Muscle of arm (tissue), 12 donors: ENCODE data around the gene DOCK9. TPM values are rescaled to one million over a fixed set of nuclear protein-coding genes. Genes with fewer than 3 reads are reported as not detected.
A peak's percentile ranks its signal among the peaks of the same experiment; 100 is the strongest.

Experiments used
- DNase-seq: peaks from one replicate; pipeline ENCODE4 v3.0.0-alpha.2; 2013
- polyA plus RNA-seq, 12 donors: library from polyadenylated mRNA; unstranded; fragments of 120-200 nt; gene quantifications; one replicate each; pipeline ENCODE4 v1.2.1, GENCODE V29; 2013; ENCODE audit not compliant: insufficient read length in 12 of 12

The DOCK9 gene
- polyA plus RNA-seq, 12 donors = 82.7 to 152 (median 108) TPM; not detected in 1

GRCh38 chr13:98978280-98978679 lies 416 bp upstream of the DOCK9 start:
- no peak for DNase-seq

- DNase-seq = peak; percentile 33
Measured at GRCh38 chr13:98976941-98977340, 923 bp downstream of the DOCK9 start.

GRCh38 chr13:98976338-98976737 lies 1.5 kb downstream of the DOCK9 start:
- peak; percentile 49 for DNase-seq

DNA sequence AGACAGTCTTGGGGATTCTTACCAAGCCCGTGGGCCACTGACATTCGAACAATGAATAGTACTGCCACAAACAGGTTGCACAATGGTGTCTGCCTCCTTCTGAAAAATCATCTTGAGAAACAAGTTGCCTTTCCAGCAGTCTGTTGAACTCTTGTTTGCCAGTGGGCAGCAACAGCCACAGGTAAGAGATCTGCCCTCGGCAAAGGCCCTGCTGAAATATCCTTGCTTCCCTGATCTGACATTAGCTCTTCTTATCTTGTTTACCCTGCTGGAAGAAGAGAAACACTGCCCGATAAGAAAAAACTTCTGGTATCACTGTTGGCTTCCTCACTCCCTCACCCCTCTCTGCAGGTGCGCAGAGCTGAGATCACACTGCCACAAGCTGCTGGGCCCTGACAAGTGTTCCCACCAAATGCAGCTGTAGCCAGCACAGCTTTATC lies 2.0 kb downstream of the DOCK9 start:
- no peak for DNase-seq

- DNase-seq = no peak
Measured at GRCh38 chr13:98974053-98974452, 3.8 kb downstream of the DOCK9 start.

DNA sequence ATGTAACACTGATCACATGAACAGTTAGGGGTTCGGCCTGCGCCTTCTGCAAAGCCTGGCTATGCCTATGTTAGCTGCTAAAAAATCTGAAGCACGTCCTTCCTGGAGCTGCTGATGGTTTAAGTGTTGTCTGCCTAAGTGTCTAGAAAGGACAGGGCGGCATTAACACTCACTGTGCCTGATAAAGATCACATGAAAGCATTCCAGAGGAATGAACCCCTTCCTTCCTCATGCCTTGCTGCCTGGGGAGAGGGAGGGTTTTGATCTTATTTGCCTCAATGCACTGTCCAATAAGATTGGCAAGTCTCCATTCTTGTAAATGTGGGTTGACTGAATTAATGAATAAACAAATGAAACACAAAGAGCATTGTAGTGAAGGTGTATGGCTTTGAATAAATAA lies 5.2 kb downstream of the DOCK9 start:
- DNase-seq = no peak

DNA sequence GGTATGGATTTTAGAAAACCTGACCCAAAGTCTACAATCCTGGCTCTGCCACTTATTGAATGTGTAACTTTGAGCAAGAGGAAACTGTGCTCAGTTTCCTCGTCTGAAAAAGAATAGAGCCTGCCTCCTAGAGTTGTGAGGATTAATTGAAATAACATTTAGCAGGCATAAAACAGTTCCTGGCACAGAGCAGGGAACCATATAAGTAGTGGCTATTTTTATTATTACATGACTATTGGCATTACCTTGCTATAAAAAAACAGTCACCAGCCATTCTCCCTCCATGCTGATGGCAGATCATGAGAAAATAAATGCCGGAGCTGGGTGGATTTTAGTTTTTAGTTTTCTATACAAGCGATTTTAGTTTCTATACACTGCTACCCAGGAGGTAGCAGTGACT lies 5.8 kb downstream of the DOCK9 start:
- DNase-seq = no peak

DNA sequence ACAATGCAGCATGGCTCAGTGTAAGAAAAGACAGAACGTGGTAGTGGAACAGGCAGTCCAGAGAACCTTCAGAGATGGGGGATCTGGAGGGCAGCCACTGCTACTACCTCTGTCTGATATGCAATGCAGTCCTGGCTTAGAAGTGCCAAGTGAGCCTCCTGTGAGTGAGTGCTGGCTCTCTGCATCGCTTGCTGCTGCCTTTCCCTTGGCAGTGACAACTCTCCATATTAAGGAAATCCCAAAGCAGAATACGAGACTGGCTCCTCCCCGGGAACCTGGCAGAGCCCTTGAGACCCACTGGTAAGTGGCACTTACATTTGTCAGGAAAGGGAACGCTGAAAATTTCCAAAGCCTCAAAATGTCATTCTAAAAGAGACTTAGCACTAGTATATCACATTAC lies 7.5 kb downstream of the DOCK9 start:
- DNase-seq = no peak

GRCh38 chr13:98967491-98967890 lies 10.4 kb downstream of the DOCK9 start:
- DNase-seq = no peak

- DNase-seq = no peak
Measured at GRCh38 chr13:98966019-98966418, 11.8 kb downstream of the DOCK9 start.

- no peak for DNase-seq
Measured at GRCh38 chr13:98965325-98965724, 12.5 kb downstream of the DOCK9 start.

- no peak for DNase-seq
Measured at GRCh38 chr13:98963917-98964316, 13.9 kb downstream of the DOCK9 start.

DNA sequence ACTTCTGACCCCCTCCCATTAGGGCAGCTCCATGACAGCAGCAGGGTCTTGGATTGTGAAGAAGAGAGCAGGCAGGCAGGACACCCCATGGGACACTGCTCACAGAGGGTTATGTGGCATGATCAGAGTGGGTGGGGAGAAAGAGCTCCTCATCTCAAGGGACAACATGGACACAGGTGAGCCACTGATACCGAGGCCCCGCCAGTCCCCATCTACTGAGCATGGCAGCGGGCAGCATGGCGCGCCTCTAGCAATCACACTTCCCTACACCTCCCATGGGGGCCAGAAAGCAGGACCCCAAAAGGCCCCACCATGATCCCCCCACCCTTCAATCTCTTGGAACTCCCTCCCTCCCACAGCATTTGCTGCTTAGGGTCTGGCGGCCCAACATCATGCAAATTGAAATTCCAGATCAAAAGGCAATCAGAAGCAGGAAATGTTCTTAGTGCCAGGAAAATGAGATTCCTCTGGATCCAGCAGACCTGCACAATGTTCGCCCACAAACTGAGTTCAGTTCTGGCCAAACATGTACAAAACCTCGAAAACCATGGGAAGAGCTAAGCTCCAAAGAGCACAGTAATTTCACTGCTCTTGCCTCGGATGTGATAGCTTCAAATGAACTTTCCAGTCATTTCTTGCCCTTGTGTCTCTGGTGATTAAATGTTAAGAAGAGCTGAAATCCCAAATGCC lies 14.8 kb downstream of the DOCK9 start:
- no peak for DNase-seq

- no peak for DNase-seq
Measured at GRCh38 chr13:98961503-98962105, 16.3 kb downstream of the DOCK9 start.

DNA sequence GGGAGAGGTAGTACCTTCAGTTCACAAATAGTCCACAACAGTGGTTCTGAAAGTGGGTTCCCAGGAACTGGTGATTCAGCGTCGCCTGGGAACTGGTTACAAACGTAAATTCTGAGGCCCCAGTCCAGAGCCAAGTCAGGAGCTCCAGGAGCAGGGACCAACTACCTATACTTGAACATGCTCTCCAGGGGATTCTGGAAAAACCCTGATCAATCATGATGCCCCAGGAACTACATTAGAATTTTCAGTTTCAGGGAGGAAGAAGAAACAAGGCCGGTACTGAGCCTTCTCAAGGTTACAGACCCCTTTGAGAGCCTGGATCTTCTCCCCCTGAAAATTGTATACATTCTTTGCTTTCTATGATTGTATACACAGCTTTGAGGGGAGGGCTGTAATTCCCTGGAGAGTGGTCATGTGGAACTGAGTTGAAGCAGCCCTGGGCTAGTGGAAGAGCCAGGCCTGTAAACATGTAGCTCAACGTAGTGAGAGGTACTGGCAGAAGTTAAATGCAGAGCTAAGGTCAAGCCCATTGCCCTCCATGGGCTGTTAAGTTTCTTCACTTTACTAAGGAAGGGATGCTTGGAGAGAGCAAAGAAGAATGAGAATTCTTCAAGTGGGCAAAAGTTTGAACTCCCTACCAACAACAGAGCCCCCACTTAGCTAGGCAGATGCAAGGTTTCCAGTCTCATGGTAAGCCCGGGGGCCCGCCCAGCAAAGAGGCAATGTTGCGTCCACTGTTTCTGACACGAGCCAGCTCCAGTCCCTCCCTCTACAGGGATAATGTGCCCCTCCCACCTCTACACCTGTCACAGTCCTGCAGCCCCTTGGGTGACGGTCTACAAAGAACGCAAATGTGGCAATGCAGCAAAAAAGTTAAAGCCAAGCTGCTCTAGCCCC lies 17.0 kb downstream of the DOCK9 start:
- DNase-seq = no peak

DNA sequence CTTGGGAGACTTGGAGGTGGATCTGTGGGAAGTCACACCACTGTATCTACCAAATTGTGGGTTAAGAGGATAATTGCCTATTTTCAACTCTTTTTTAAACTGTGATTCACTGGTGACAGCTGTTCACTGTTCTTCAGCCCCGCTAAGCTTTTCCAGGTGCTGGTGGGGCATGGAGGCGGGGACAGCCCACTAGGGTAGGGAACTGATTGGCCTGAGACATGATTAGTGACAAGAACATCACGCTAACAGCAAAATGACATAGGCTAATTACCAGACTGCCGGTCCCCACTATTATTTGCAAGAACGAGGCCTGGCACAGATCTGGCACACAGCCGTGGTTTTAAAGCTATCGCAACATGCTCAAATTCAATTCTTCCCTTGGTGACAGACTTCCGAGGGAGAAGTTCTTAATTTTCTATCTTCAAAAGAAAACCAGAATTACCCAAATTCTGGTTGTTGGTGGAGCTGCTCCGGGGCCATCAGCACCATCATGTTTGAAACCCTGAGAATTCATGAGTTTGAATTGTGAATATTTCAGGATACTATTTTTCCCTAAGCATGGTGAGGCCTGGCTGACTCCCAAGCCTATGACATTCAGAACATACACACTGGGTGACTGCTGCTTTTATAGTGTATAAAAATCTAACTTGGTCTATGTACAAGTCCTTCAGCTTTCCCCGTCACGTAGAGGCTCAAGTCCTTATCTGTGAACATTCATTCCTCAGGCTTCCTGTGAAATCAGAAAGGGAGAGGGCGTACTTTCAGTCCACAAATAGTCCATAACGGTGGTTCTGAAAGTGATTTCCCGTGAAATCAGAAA lies 17.9 kb downstream of the DOCK9 start:
- DNase-seq = no peak

GRCh38 chr13:98959291-98959690 lies 18.6 kb downstream of the DOCK9 start:
- no peak for DNase-seq

- DNase-seq = no peak
Measured at GRCh38 chr13:98958443-98958794, 19.4 kb downstream of the DOCK9 start.

- DNase-seq = no peak
Measured at GRCh38 chr13:98957731-98958442, 20.0 kb downstream of the DOCK9 start.

- no peak for DNase-seq
Measured at GRCh38 chr13:98955336-98955735, 22.5 kb downstream of the DOCK9 start.

- no peak for DNase-seq
Measured at GRCh38 chr13:98954313-98954712, 23.6 kb downstream of the DOCK9 start.
